GM12878 (cell line): Measurements from ENCODE around the gene KIFC3. TPM values are rescaled to one million over a fixed set of nuclear protein-coding genes. Genes with fewer than 3 reads are reported as not detected.

Experiments used
- ATAC-seq: fragments of 200-7000 bp; cut with Tn5 transposase; 3 replicates; pipeline ENCODE4 v1.9.1; 2020; ENCODE audit warnings: mild to moderate bottlenecking, moderate library complexity
- BruUV-seq: library from RNA; stranded (reverse); fragments of 400-500 nt; replicated peaks from 2 replicates; lab custom pipeline; 2021; lab: Mats Ljungman, UMichigan
- CTCF ChIA-PET: fragments of 300-600 bp; sonication (Branson Sonifier 250); formaldehyde crosslinking; extraction: SDS; loops from one replicate; lab custom pipeline; 2021; ENCODE audit warnings: inconsistent platforms; lab: Yijun Ruan, JAX
- POLR2A ChIA-PET: fragments of 350-600 bp; formaldehyde crosslinking; extraction: SDS; loops from one replicate; lab custom pipeline; 2021; ENCODE audit warnings: inconsistent platforms; lab: Charles Lee
- RAD21 ChIA-PET: fragments of 300-600 bp; sonication (Branson Sonifier 250); formaldehyde crosslinking; loops from one replicate; lab custom pipeline; 2023; ENCODE audit warnings: antibody characterized with exemption; ENCODE audit not compliant: unreplicated experiment; lab: Charles Lee
- SMC1A ChIA-PET: fragments of 300-600 bp; sonication (Branson Sonifier 250); formaldehyde crosslinking; loops from one replicate; lab custom pipeline; 2023; ENCODE audit not compliant: unreplicated experiment, uncharacterized antibody; lab: Charles Lee
- DNase-seq: peaks from one replicate; pipeline ENCODE4 v3.0.0-alpha.2; 2011; ENCODE audit warnings: low read depth, low spot score
- FAIRE-seq: peaks from 3 replicates; lab custom pipeline; 2011; peaks lifted over from hg19 to GRCh38; lab: Jason Lieb, UNC
- H2AFZ ChIP-seq: 2 replicates; pipeline ENCODE4 v1.6.0; 2011; ENCODE audit warnings: low read depth, low read length, control low read depth; ENCODE audit not compliant: control insufficient read depth
- H3K27ac ChIP-seq: 2 replicates; pipeline ENCODE4 v1.5.1; 2011; ENCODE audit warnings: control low read depth; ENCODE audit not compliant: control insufficient read depth, insufficient read depth
- H3K27me3 ChIP-seq, 2 experiments: replicated peaks in 1 of 2; 2 replicates each; pipeline versions ENCODE4 v1.6.0 to v1.6.1; 2011; ENCODE audit warnings: low read length in 1 of 2; ENCODE audit not compliant: control insufficient read depth in 2 of 2, insufficient read depth in 2 of 2
- H3K36me3 ChIP-seq, 2 experiments: 2 replicates each; pipeline ENCODE4 v1.5.1; 2011; ENCODE audit warnings: low read length in 1 of 2; ENCODE audit not compliant: control insufficient read depth in 2 of 2, insufficient read depth in 2 of 2
- H3K4me1 ChIP-seq: 2 replicates; pipeline ENCODE4 v1.6.1; 2011; ENCODE audit warnings: mild to moderate bottlenecking, low read length, moderate library complexity, mixed read lengths; ENCODE audit not compliant: control insufficient read depth, insufficient read depth
- H3K4me2 ChIP-seq: 2 replicates; pipeline ENCODE4 v1.6.0; 2011; ENCODE audit warnings: control low read depth; ENCODE audit not compliant: control insufficient read depth, insufficient read depth
- H3K4me3 ChIP-seq: fragments of 200-600 bp; sonication (generic); 2 replicates; pipeline ENCODE4 v1.5.1; 2016
- H3K79me2 ChIP-seq: 2 replicates; pipeline ENCODE4 v1.6.0; 2011; ENCODE audit warnings: low read length; ENCODE audit not compliant: control insufficient read depth, insufficient read depth
- H3K9ac ChIP-seq: 2 replicates; pipeline ENCODE4 v1.8.0; 2011; ENCODE audit warnings: low read length, control low read depth, mixed read lengths; ENCODE audit not compliant: control insufficient read depth, insufficient read depth
- H3K9me3 ChIP-seq: replicated peaks from 3 replicates; pipeline ENCODE4 v1.5.1; 2011; ENCODE audit warnings: mild to moderate bottlenecking, low read length; ENCODE audit not compliant: control insufficient read depth, insufficient read depth
- H4K20me1 ChIP-seq: 2 replicates; pipeline ENCODE4 v1.6.0; 2011; ENCODE audit not compliant: control insufficient read depth, insufficient read depth
- GABPA ChIP-seq: IDR thresholded peaks from 2 replicates; pipeline ENCODE4 v1.6.1; 2014; ENCODE audit warnings: antibody characterized with exemption, low read depth, mild to moderate bottlenecking, inconsistent platforms
- KAT2A ChIP-seq: conservative IDR thresholded peaks from 2 replicates; pipeline ENCODE4 v1.6.1; 2011; ENCODE audit warnings: low read depth, low read length; ENCODE audit not compliant: control insufficient read depth
- NFXL1 ChIP-seq: fragments of 450-650 bp; IDR thresholded peaks from 2 replicates; pipeline ENCODE4 v1.6.1; 2017; ENCODE audit warnings: antibody characterized with exemption, mild to moderate bottlenecking, borderline replicate concordance
- PBX3 ChIP-seq: IDR thresholded peaks from 2 replicates; pipeline ENCODE4 v1.6.1; 2011; ENCODE audit warnings: mild to moderate bottlenecking, low read depth, low read length, moderate library complexity; ENCODE audit not compliant: insufficient replicate concordance
- POLR2AphosphoS5 ChIP-seq: IDR thresholded peaks from 2 replicates; pipeline ENCODE4 v1.6.1; 2011; ENCODE audit warnings: mild to moderate bottlenecking, low read length, inconsistent platforms
- SRF ChIP-seq, 2 experiments: IDR thresholded peaks; 2 replicates each; pipeline ENCODE4 v1.6.1; 2011; ENCODE audit warnings: low read depth in 2 of 2, low read length in 2 of 2, mild to moderate bottlenecking in 1 of 2, moderate library complexity in 1 of 2
- TAF1 ChIP-seq: IDR thresholded peaks from 2 replicates; pipeline ENCODE4 v1.6.1; 2011; ENCODE audit warnings: mild to moderate bottlenecking, low read depth, low read length, borderline replicate concordance
- ZZZ3 ChIP-seq: IDR thresholded peaks from 2 replicates; pipeline ENCODE4 v1.6.1; 2011; ENCODE audit warnings: low read depth; ENCODE audit not compliant: control insufficient read depth, insufficient read length
- WGBS: methylation state at CpG from one replicate; pipeline ENCODE4 v1.1.6; 2016; ENCODE audit warnings: low lambda C conversion rate; ENCODE audit not compliant: insufficient replicate concordance, insufficient coverage; ENCODE audit errors: missing lambda C conversion rate; 5-methylcytosine and 5-hydroxymethylcytosine counted together
- in situ Hi-C: fragments of 300-500 bp; cut with MboI; formaldehyde crosslinking; loops from 9 replicates; pipeline ENCODE4 v1.14.3; 2018; ENCODE audit warnings: mixed read lengths
- intact Hi-C: fragments of 100-400 bp; cut with micrococcal nuclease; formaldehyde crosslinking; loops from one replicate; pipeline ENCODE4 v1.14.2; 2022; ENCODE audit not compliant: unreplicated experiment
- polyA plus RNA-seq, 11 experiments: library from polyadenylated mRNA; depleted of rRNA in 4 of 11; unstranded in 6 of 11; stranded (reverse) in 5 of 11; fragments of >200 nt; fragmentation: Nextera tagmentation in 4 of 11; fragmentation: Illumina TruSeq in 1 of 11; extraction: Ambion mirVana in 4 of 11; extraction: Trizol in 1 of 11; gene quantifications; 1 replicate in 1 of 11; 2 replicates in 10 of 11; pipeline versions ENCODE4 v1.2.1 to v1.2.3, GENCODE V29; 2011 to 2016; ENCODE audit warnings: inconsistent platforms in 2 of 11, missing spikeins in 2 of 11, low read depth in 1 of 11
- total RNA-seq, 4 experiments: library from RNA; depleted of rRNA in 3 of 4; stranded (reverse); fragments of >200 nt in 3 of 4; fragmentation: Illumina TruSeq in 1 of 4; extraction: Trizol in 1 of 4; gene quantifications; 2 replicates each; pipeline versions ENCODE4 v1.2.1 to v1.2.3, GENCODE V29; 2013 to 2021
- TF ChIP-seq, protein P1 (sequence below): fragments of 450-650 bp; IDR thresholded peaks from 2 replicates; pipeline ENCODE4 v1.6.1; 2017; ENCODE audit warnings: low read depth, mild to moderate bottlenecking, moderate library complexity
- TF ChIP-seq, protein P2 (sequence below): IDR thresholded peaks from 2 replicates; pipeline ENCODE4 v1.6.1; 2012; ENCODE audit warnings: low read length, inconsistent platforms

Gene KIFC3
- total and polyA plus RNA-seq, 10 of the 15 experiments (the other 5 are each of a cell fraction or from before 2014, with no cell fraction given): 0.22 to 1.3 (median 0.26) TPM; not detected in 3

GRCh38 chr16:57788252-57788841 lies 13.9 kb downstream of the KIFC3 start:
- no peak for FAIRE-seq
- 39% methylated on average over 17 of the region's 17 CpGs for WGBS
- no peak for DNase-seq
- ChIA-PET RAD21 (no interaction called here), SMC1A (no interaction called here), CTCF (no interaction called here), POLR2A (no interaction called here)
- no peak for ATAC-seq
- no TSS peak for BruUV-seq
- Histone ChIP-seq H2AFZ (no peak overlapping the region), H3K4me1 (no peaks in the 10 kb centered on the region), H3K9ac (no peak overlapping the region), H3K36me3 (no peaks in the 10 kb centered on the region), H4K20me1 (no peaks in the 10 kb centered on the region), H3K27me3 (no peaks in the 10 kb centered on the region; a peak in 1 of 4 replicates), H3K4me2 (no peak overlapping the region), H3K27ac (no peak overlapping the region), H3K9me3 (no peaks in the 10 kb centered on the region), H3K79me2 (no peaks in the 10 kb centered on the region), H3K4me3 (no peak overlapping the region)
- in situ Hi-C loops (no loop called here), intact Hi-C loops (no loop called here)
- TF ChIP-seq TAF1 (no peak), KAT2A (no peak), POLR2AphosphoS5 (no peak), SRF (IDR thresholded peaks at IDR 0.05; ENCODE audit: low read depth in 2 of 2, low read length in 2 of 2) (no peak), PBX3 (no peak), NFXL1 (no peak), GABPA (no peak), ZZZ3 (no peak)
- TF ChIP-seq, protein P1, sequence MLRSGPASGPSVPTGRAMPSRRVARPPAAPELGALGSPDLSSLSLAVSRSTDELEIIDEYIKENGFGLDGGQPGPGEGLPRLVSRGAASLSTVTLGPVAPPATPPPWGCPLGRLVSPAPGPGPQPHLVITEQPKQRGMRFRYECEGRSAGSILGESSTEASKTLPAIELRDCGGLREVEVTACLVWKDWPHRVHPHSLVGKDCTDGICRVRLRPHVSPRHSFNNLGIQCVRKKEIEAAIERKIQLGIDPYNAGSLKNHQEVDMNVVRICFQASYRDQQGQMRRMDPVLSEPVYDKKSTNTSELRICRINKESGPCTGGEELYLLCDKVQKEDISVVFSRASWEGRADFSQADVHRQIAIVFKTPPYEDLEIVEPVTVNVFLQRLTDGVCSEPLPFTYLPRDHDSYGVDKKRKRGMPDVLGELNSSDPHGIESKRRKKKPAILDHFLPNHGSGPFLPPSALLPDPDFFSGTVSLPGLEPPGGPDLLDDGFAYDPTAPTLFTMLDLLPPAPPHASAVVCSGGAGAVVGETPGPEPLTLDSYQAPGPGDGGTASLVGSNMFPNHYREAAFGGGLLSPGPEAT: no peak
- TF ChIP-seq, protein P2, sequence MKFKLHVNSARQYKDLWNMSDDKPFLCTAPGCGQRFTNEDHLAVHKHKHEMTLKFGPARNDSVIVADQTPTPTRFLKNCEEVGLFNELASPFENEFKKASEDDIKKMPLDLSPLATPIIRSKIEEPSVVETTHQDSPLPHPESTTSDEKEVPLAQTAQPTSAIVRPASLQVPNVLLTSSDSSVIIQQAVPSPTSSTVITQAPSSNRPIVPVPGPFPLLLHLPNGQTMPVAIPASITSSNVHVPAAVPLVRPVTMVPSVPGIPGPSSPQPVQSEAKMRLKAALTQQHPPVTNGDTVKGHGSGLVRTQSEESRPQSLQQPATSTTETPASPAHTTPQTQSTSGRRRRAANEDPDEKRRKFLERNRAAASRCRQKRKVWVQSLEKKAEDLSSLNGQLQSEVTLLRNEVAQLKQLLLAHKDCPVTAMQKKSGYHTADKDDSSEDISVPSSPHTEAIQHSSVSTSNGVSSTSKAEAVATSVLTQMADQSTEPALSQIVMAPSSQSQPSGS: no peak
